Hepatocyte (in vitro differentiated cells): ENCODE measurements around the gene NINJ2. TPM values are rescaled to one million over a fixed set of nuclear protein-coding genes. Genes with fewer than 3 reads are reported as not detected.

ENCODE experiments used
- DNase-seq: peaks from one replicate; pipeline ENCODE4 v3.0.0-alpha.2; 2016; ENCODE audit warnings: low spot score
- H2AFZ ChIP-seq: fragments of 200-600 bp; sonication (generic); 2 replicates; pipeline ENCODE4 v1.6.0; 2016; ENCODE audit warnings: antibody characterized with exemption, mild to moderate bottlenecking
- H3K27ac ChIP-seq: fragments of 200-600 bp; sonication (generic); 2 replicates; pipeline ENCODE4 v1.5.1; 2016; ENCODE audit warnings: mild to moderate bottlenecking
- H3K27me3 ChIP-seq: fragments of 200-600 bp; sonication (generic); 2 replicates; pipeline ENCODE4 v1.6.1; 2016
- H3K36me3 ChIP-seq: fragments of 200-600 bp; sonication (generic); replicated peaks from 2 replicates; pipeline ENCODE4 v1.5.1; 2016; ENCODE audit warnings: low read depth; ENCODE audit not compliant: insufficient read depth
- H3K4me1 ChIP-seq: fragments of 200-600 bp; sonication (generic); 2 replicates; pipeline ENCODE4 v1.5.1; 2016; ENCODE audit warnings: mild to moderate bottlenecking, moderate library complexity; ENCODE audit not compliant: insufficient read depth
- H3K4me2 ChIP-seq: fragments of 200-600 bp; sonication (generic); 2 replicates; pipeline ENCODE4 v1.6.0; 2016
- H3K4me3 ChIP-seq: fragments of 200-600 bp; sonication (generic); 2 replicates; pipeline ENCODE4 v1.5.1; 2016; ENCODE audit warnings: mild to moderate bottlenecking
- H3K79me2 ChIP-seq: fragments of 200-600 bp; sonication (generic); 2 replicates; pipeline ENCODE4 v1.6.0; 2017; ENCODE audit warnings: mild to moderate bottlenecking
- H3K9me2 ChIP-seq: fragments of 200-600 bp; sonication (generic); replicated peaks from 2 replicates; pipeline ENCODE4 v1.6.0; 2017; ENCODE audit warnings: mild to moderate bottlenecking; ENCODE audit not compliant: insufficient read depth
- H3K9me3 ChIP-seq: fragments of 200-600 bp; sonication (generic); 2 replicates; pipeline ENCODE4 v1.5.1; 2016; ENCODE audit warnings: low read depth, mild to moderate bottlenecking
- H4K20me1 ChIP-seq: fragments of 200-600 bp; sonication (generic); 2 replicates; pipeline ENCODE4 v1.6.0; 2016; ENCODE audit warnings: mild to moderate bottlenecking; ENCODE audit not compliant: insufficient read depth, poor library complexity, severe bottlenecking
- EZH2 ChIP-seq: fragments of 200-600 bp; sonication (generic); IDR thresholded peaks from 2 replicates; pipeline ENCODE4 v1.6.1; 2016; ENCODE audit warnings: antibody characterized with exemption, mild to moderate bottlenecking, borderline replicate concordance
- EZH2phosphoT487 ChIP-seq: fragments of 200-600 bp; sonication (generic); IDR thresholded peaks from one replicate; pipeline ENCODE4 v1.6.1; 2018; ENCODE audit warnings: antibody characterized with exemption, mild to moderate bottlenecking, low read depth, moderate library complexity; ENCODE audit not compliant: unreplicated experiment, severe bottlenecking
- WGBS: methylation state at CpG from one replicate; pipeline ENCODE4 v1.1.6; 2016; ENCODE audit warnings: low lambda C conversion rate; ENCODE audit errors: missing lambda C conversion rate; 5-methylcytosine and 5-hydroxymethylcytosine counted together
- polyA plus RNA-seq: library from polyadenylated mRNA; unstranded; fragments of >200 nt; fragmentation: Nextera tagmentation; extraction: Ambion mirVana; gene quantifications from 2 replicates; pipeline ENCODE4 v1.2.1, GENCODE V29; 2016
- total RNA-seq: library from RNA; depleted of rRNA; stranded (reverse); fragments of >200 nt; gene quantifications from 2 replicates; pipeline ENCODE4 v1.2.3, GENCODE V29; 2014
- TF ChIP-seq, protein P1 (sequence below): fragments of 200-600 bp; sonication (generic); IDR thresholded peaks from 2 replicates; pipeline ENCODE4 v1.5.1; 2016; ENCODE audit warnings: antibody characterized with exemption, mild to moderate bottlenecking; ENCODE audit not compliant: poor library complexity

The NINJ2 gene
- total and polyA plus RNA-seq, 2 experiments from 2014 or later: 0.70 to 2.1 TPM

DNA sequence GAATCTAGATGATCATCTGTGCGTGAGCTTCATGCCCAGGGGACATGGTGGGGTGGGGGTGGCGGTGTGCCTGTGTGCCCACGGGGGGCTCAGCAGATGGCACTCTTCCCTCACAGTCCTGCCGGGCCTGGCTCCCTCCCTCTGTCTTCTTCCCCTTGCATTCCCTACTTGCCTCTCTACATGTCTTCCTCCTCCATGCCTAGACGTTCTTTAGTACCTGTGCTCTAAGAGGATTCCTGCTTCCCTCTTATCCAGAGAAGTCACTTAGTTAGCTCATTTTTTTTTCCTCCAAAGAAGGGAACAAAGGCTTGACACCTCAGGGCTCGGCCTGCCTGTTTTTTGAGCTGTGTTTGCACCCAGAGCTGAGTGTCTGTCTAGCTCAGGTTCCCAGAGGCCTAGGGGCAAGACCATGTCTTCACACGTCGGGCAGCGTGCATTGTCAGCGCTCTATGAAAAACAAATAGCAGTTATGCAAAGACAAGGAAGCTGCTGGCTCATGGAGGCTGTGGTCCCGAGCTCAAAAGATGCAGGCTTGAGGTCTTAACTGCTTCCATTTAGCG lies 48.8 kb downstream of the NINJ2 start:
- Histone ChIP-seq H3K9me3 (no peaks in the 10 kb centered on the region), H3K4me1 (no peaks in the 10 kb centered on the region), H3K27ac (no peak overlapping the region), H3K4me2 (no peak overlapping the region), H3K36me3 (no peaks in the 10 kb centered on the region), H3K27me3 (no peaks in the 10 kb centered on the region), H3K4me3 (no peak overlapping the region), H2AFZ (no peak overlapping the region), H4K20me1 (no peaks in the 10 kb centered on the region), H3K79me2 (no peaks in the 10 kb centered on the region), H3K9me2 (no peaks in the 10 kb centered on the region)
- 63% methylated on average over 12 of the region's 12 CpGs for WGBS
- TF ChIP-seq, protein P1, sequence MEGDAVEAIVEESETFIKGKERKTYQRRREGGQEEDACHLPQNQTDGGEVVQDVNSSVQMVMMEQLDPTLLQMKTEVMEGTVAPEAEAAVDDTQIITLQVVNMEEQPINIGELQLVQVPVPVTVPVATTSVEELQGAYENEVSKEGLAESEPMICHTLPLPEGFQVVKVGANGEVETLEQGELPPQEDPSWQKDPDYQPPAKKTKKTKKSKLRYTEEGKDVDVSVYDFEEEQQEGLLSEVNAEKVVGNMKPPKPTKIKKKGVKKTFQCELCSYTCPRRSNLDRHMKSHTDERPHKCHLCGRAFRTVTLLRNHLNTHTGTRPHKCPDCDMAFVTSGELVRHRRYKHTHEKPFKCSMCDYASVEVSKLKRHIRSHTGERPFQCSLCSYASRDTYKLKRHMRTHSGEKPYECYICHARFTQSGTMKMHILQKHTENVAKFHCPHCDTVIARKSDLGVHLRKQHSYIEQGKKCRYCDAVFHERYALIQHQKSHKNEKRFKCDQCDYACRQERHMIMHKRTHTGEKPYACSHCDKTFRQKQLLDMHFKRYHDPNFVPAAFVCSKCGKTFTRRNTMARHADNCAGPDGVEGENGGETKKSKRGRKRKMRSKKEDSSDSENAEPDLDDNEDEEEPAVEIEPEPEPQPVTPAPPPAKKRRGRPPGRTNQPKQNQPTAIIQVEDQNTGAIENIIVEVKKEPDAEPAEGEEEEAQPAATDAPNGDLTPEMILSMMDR: peak; percentile 13
- TF ChIP-seq EZH2phosphoT487: no peak
- TF ChIP-seq EZH2: no peak
- DNase-seq: no peak

DNA sequence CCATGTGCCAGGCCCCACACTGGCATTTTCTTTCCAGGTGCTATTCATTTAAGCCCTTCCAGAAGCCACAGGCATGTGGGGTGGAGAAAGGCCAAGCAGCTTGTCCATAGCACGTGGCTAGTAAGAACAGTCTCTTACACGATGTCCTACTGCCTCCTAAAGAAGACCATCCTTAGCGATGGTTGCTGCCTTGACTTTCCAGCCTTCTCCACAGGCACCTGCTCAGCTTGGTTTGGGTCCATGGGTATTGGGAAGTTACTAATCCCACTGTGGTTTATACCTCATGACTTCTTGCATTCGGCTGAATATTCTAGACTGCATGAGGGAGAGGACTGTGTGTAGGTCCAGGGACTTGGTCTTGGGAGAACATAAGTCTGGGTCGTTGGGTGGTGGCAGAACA lies 49.2 kb downstream of the NINJ2 start:
- TF ChIP-seq EZH2 (no peak), EZH2phosphoT487 (no peak)
- TF ChIP-seq, protein P1: no peak
- H3K79me2 ChIP-seq: no peaks in the 10 kb centered on the region
- no peaks in the 10 kb centered on the region for H3K9me2 ChIP-seq
- H3K27me3 ChIP-seq: no peaks in the 10 kb centered on the region
- H3K9me3 ChIP-seq: no peaks in the 10 kb centered on the region
- H3K4me2 ChIP-seq: no peak overlapping the region
- no peak overlapping the region for H3K4me3 ChIP-seq
- H3K36me3 ChIP-seq: no peaks in the 10 kb centered on the region
- H3K4me1 ChIP-seq: no peaks in the 10 kb centered on the region
- H4K20me1 ChIP-seq: no peaks in the 10 kb centered on the region
- no peak overlapping the region for H3K27ac ChIP-seq
- WGBS: 89% methylated on average over 5 of the region's 5 CpGs
- DNase-seq: no peak
- H2AFZ ChIP-seq: no peak overlapping the region

DNA sequence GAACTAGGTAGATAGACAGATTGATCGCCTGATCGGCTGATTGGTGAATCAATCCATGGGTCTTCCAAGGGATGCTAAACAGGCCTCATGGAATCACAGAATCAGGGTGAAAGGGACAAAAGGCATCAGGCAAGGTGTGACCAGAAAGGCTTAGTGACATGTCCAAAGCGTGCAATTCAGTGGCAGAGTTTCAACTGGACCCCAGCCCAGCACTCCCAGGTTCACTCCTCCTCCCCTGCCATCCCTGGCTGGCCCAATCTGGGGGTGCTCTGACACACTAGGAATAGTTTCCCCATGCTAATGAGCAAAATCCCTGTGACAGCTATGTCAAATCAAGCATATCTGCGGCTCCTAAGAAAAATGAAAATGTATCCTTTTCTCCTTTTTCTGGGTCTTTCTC lies 50.4 kb downstream of the NINJ2 start:
- Histone ChIP-seq H3K79me2 (no peaks in the 10 kb centered on the region), H3K9me3 (no peaks in the 10 kb centered on the region), H3K27ac (no peak overlapping the region), H3K4me2 (no peak overlapping the region), H3K36me3 (no peaks in the 10 kb centered on the region), H4K20me1 (no peaks in the 10 kb centered on the region), H3K9me2 (no peaks in the 10 kb centered on the region), H3K4me1 (no peaks in the 10 kb centered on the region), H3K27me3 (no peaks in the 10 kb centered on the region), H2AFZ (no peak overlapping the region), H3K4me3 (no peak overlapping the region)
- 95% methylated on average over 4 of the region's 4 CpGs for WGBS
- no peak for DNase-seq
- TF ChIP-seq, protein P1: no peak
- TF ChIP-seq EZH2phosphoT487 (no peak), EZH2 (no peak)

DNA sequence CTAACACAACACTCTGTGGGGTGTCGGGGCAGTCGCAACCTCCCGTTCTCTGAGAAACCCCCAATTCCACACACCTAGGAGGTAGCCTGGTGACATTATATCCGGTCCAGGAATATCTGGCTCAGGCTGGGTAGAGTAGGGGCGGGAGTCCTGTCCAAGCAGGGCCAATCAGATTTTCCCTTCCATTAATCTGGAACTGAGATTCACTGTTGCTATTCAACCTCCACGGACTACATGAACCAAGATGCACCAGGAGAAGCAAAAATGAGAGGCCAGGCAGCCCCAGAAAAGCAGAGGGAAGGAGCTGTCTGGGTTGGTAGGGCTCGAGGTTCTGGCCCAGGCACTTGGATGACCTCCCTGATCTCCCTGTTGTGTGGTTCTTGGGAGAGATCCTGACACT lies 51.0 kb downstream of the NINJ2 start:
- H3K27ac ChIP-seq: no peak overlapping the region
- TF ChIP-seq EZH2 (no peak), EZH2phosphoT487 (no peak)
- TF ChIP-seq, protein P1: no peak
- no peaks in the 10 kb centered on the region for H3K4me1 ChIP-seq
- no peak overlapping the region for H2AFZ ChIP-seq
- no peaks in the 10 kb centered on the region for H3K79me2 ChIP-seq
- H3K4me2 ChIP-seq: no peak overlapping the region
- no peaks in the 10 kb centered on the region for H3K9me2 ChIP-seq
- H3K27me3 ChIP-seq: no peaks in the 10 kb centered on the region
- no peaks in the 10 kb centered on the region for H3K9me3 ChIP-seq
- no peaks in the 10 kb centered on the region for H4K20me1 ChIP-seq
- no peaks in the 10 kb centered on the region for H3K36me3 ChIP-seq
- DNase-seq: no peak
- 92% methylated on average over 7 of the region's 7 CpGs for WGBS
- H3K4me3 ChIP-seq: no peak overlapping the region
